K562 (cell line): ENCODE results near the gene ZNF500. TPM values are rescaled to one million over a fixed set of nuclear protein-coding genes. Genes with fewer than 3 reads are reported as not detected.

Experiments used
- ATAC-seq: fragments of 200-7000 bp; cut with Tn5 transposase; 3 replicates; pipeline ENCODE4 v1.9.1; 2020; ENCODE audit warnings: moderate library complexity
- BruUV-seq: library from RNA; stranded (reverse); fragments of 400-500 nt; replicated peaks from 2 replicates; lab custom pipeline; 2021; lab: Mats Ljungman, UMichigan
- CTCF ChIA-PET: fragments of 300-600 bp; formaldehyde crosslinking; extraction: SDS; loops from one replicate; lab custom pipeline; 2021; ENCODE audit warnings: low intra/inter-chr PET ratio; lab: Yijun Ruan, JAX
- POLR2A ChIA-PET: fragments of 300-600, 350-650 bp; sonication (Branson Sonifier 250); formaldehyde crosslinking; extraction: SDS; loops from one replicate; lab custom pipeline; 2021; ENCODE audit warnings: antibody characterized with exemption, inconsistent platforms; lab: Yijun Ruan, JAX
- DNase-seq, 4 experiments: peaks; one replicate each; pipeline versions ENCODE4 v3.0.0 to v3.0.0-alpha.2; 2011 to 2018; ENCODE audit warnings: low spot score in 3 of 4, mixed read lengths in 3 of 4; ENCODE audit errors: extremely low read depth in 1 of 4
- FAIRE-seq: peaks from 2 replicates; lab custom pipeline; 2011; peaks lifted over from hg19 to GRCh38; lab: Jason Lieb, UNC
- H2AFZ ChIP-seq: 2 replicates; pipeline ENCODE4 v1.6.0; 2011; ENCODE audit warnings: low read depth, low read length, control low read depth, inconsistent platforms
- H3K27ac ChIP-seq: fragments of 200-600 bp; 3 replicates; pipeline ENCODE4 v1.8.0; 2011; ENCODE audit warnings: low read depth, mild to moderate bottlenecking, control low read depth, inconsistent platforms, low read length, moderate library complexity, mixed read lengths; ENCODE audit errors: extremely low read depth
- H3K27me3 ChIP-seq, 2 experiments: fragments of 300-600 bp in 1 of 2; 2 replicates in 1 of 2; 3 replicates in 1 of 2; pipeline versions ENCODE4 v1.6.0 to v1.8.0; 2011; ENCODE audit warnings: inconsistent platforms in 2 of 2, low read length in 2 of 2, mild to moderate bottlenecking in 1 of 2, mixed read lengths in 1 of 2, moderate library complexity in 1 of 2; ENCODE audit not compliant: control insufficient read depth in 2 of 2, insufficient read depth in 2 of 2
- H3K36me3 ChIP-seq: fragments of 300-600 bp; 3 replicates; pipeline ENCODE4 v1.8.0; 2011; ENCODE audit warnings: mild to moderate bottlenecking, low read length, inconsistent platforms; ENCODE audit not compliant: control insufficient read depth, insufficient read depth
- H3K4me1 ChIP-seq, 2 experiments: fragments of 200-600 bp in 1 of 2; replicated peaks in 1 of 2; 2 replicates in 1 of 2; 3 replicates in 1 of 2; pipeline versions ENCODE4 v1.5.1 to v1.8.0; 2011; ENCODE audit warnings: inconsistent platforms in 2 of 2, low read length in 2 of 2, mild to moderate bottlenecking in 1 of 2, mixed read lengths in 1 of 2, moderate library complexity in 1 of 2; ENCODE audit not compliant: control insufficient read depth in 2 of 2, insufficient read depth in 2 of 2
- H3K4me2 ChIP-seq: 2 replicates; pipeline ENCODE4 v1.6.1; 2011; ENCODE audit warnings: low read length, control low read depth, inconsistent platforms, mixed read lengths; ENCODE audit not compliant: insufficient read depth
- H3K4me3 ChIP-seq: fragments of 200-600 bp; sonication (generic), shearing (Covaris generic); 2 replicates; pipeline ENCODE4 v1.5.1; 2016; ENCODE audit warnings: control low read depth, inconsistent platforms
- H3K79me2 ChIP-seq: fragments of 200-600 bp; 3 replicates; pipeline ENCODE4 v1.8.0; 2011; ENCODE audit warnings: low read length, inconsistent platforms; ENCODE audit not compliant: control insufficient read depth, insufficient read depth
- H3K9ac ChIP-seq, 2 experiments: 2 replicates each; pipeline versions ENCODE4 v1.6.0 to v1.6.1; 2011; ENCODE audit warnings: low read depth in 2 of 2, low read length in 2 of 2, control low read depth in 1 of 2, inconsistent platforms in 1 of 2, mild to moderate bottlenecking in 1 of 2, mixed read lengths in 1 of 2; ENCODE audit not compliant: insufficient read depth in 1 of 2
- H3K9me1 ChIP-seq: one replicate; pipeline ENCODE4 v1.6.0; 2011; ENCODE audit warnings: inconsistent platforms, mild to moderate bottlenecking, low read length, moderate library complexity; ENCODE audit not compliant: control insufficient read depth, insufficient read depth
- H3K9me3 ChIP-seq: replicated peaks from 2 replicates; pipeline ENCODE4 v1.5.1; 2011; ENCODE audit warnings: low read depth, low read length, inconsistent platforms; ENCODE audit not compliant: control insufficient read depth, insufficient read depth
- H4K20me1 ChIP-seq: replicated peaks from 2 replicates; pipeline ENCODE4 v1.6.1; 2011; ENCODE audit warnings: low read length, inconsistent platforms, mixed read lengths; ENCODE audit not compliant: control insufficient read depth, insufficient read depth
- ARID1B ChIP-seq: fragments of 450-650 bp; IDR thresholded peaks from 2 replicates; pipeline ENCODE4 v1.6.1; 2016; ENCODE audit warnings: antibody characterized with exemption, mild to moderate bottlenecking, inconsistent platforms
- CAMTA2 ChIP-seq: fragments of 250-450 bp; sonication (Bioruptor Pico); conservative IDR thresholded peaks from 2 replicates; pipeline ENCODE4 v1.5.1; 2022
- CBFA2T2 ChIP-seq: fragments of 450-650 bp; conservative IDR thresholded peaks from 2 replicates; pipeline ENCODE4 v1.6.1; 2017; ENCODE audit warnings: mild to moderate bottlenecking
- CBFA2T3 ChIP-seq: fragments of 450-650 bp; IDR thresholded peaks from 2 replicates; pipeline ENCODE4 v1.6.1; 2017
- NCOR1 ChIP-seq: fragments of 450-650 bp; IDR thresholded peaks from 2 replicates; pipeline ENCODE4 v1.6.1; 2016; ENCODE audit warnings: mild to moderate bottlenecking, moderate library complexity
- TAL1 ChIP-seq: fragments of 450-650 bp; IDR thresholded peaks from 2 replicates; pipeline ENCODE4 v1.6.1; 2016; ENCODE audit warnings: mild to moderate bottlenecking
- TCF3 ChIP-seq: sonication (generic); formaldehyde crosslinking; IDR thresholded peaks from 2 replicates; pipeline ENCODE4 v1.4.0; 2020; ENCODE audit warnings: mild to moderate bottlenecking, missing genetic modification reagents
- TFAP4 ChIP-seq: sonication (generic); formaldehyde crosslinking; IDR thresholded peaks from 2 replicates; pipeline ENCODE4 v1.8.0; 2022; ENCODE audit warnings: missing genetic modification reagents, mild to moderate bottlenecking, moderate library complexity, borderline replicate concordance
- UBTF ChIP-seq, 2 experiments: IDR thresholded peaks; 2 replicates each; pipeline ENCODE4 v1.6.1; 2012; ENCODE audit warnings: improper control_type of control experiment in 2 of 2, low read depth in 2 of 2, low read length in 2 of 2, borderline replicate concordance in 1 of 2
- ZNF354B ChIP-seq: fragments of 250-450 bp; sonication (Bioruptor Pico); IDR thresholded peaks from 2 replicates; pipeline ENCODE4 v1.4.0; 2020
- ZNF696 ChIP-seq: fragments of 250-450 bp; sonication (Bioruptor Pico); conservative IDR thresholded peaks from 2 replicates; pipeline ENCODE4 v1.4.0; 2020; ENCODE audit warnings: mild to moderate bottlenecking, moderate library complexity
- WGBS: fragments of 100-300 bp; shearing (Covaris generic); methylation state at CpG from one replicate; pipeline ENCODE4 v1.1.6; 2016; ENCODE audit warnings: low coverage, mixed read lengths; ENCODE audit not compliant: insufficient coverage; ENCODE audit errors: missing lambda C conversion rate; 5-methylcytosine and 5-hydroxymethylcytosine counted together
- in situ Hi-C: fragments of 300-500 bp; cut with MboI; formaldehyde crosslinking; loops from 4 replicates; pipeline ENCODE4 v1.15.0; 2018; ENCODE audit warnings: inconsistent platforms, mixed read lengths
- intact Hi-C: fragments of 100-400 bp; cut with micrococcal nuclease; formaldehyde crosslinking; loops from 2 replicates; pipeline ENCODE4 v1.14.2; 2022
- polyA plus RNA-seq, 8 experiments: library from polyadenylated mRNA; depleted of rRNA in 4 of 8; stranded (reverse) in 5 of 8; unstranded in 3 of 8; fragments of >200 nt; fragmentation: Nextera tagmentation in 2 of 8; fragmentation: Illumina TruSeq in 1 of 8; extraction: Ambion mirVana in 2 of 8; extraction: Trizol in 1 of 8; gene quantifications; 2 replicates each; pipeline versions ENCODE4 v1.2.1 to v1.2.3, GENCODE V29; 2011 to 2014; ENCODE audit warnings: inconsistent platforms in 1 of 8, missing spikeins in 1 of 8
- total RNA-seq, 7 experiments: library from RNA; depleted of rRNA in 6 of 7; stranded (reverse); fragments of >200 nt in 6 of 7; fragmentation: Illumina TruSeq in 2 of 7; extraction: Trizol in 2 of 7; gene quantifications; 2 replicates each; pipeline versions ENCODE4 v1.2.1 to v1.2.3, GENCODE V29; 2011 to 2021; ENCODE audit warnings: low replicate concordance in 1 of 7
- TF ChIP-seq, protein P1 (sequence below): sonication (generic); formaldehyde crosslinking; IDR thresholded peaks from 2 replicates; pipeline ENCODE4 v1.8.1; 2023; ENCODE audit warnings: mild to moderate bottlenecking, missing genetic modification reagents, moderate library complexity

The ZNF500 gene
- total and polyA plus RNA-seq, 9 of the 15 experiments (the other 6 are each of a cell fraction or from before 2014, with no cell fraction given) = 0.80 to 20.8 (median 5.3) TPM

GRCh38 chr16:4724661-4725270 is 42.2 kb downstream of the ZNF500 start:
- Histone ChIP-seq H3K27me3 (no peaks in the 10 kb centered on the region), H3K9ac (no peak overlapping the region), H3K9me3 (no peaks in the 10 kb centered on the region), H3K27ac (no peak overlapping the region), H3K4me3 (no peak overlapping the region), H3K4me1 (peaks cover 0 to 4% of the 10 kb centered on the region in 2 experiments; a peak in 2 of 5 replicates), H3K4me2 (no peak overlapping the region; the same call in 1 of the 2 replicates), H3K9me1 (no peaks in the 10 kb centered on the region), H3K36me3 (peaks cover 59% of the 10 kb centered on the region), H2AFZ (no peak overlapping the region), H4K20me1 (peaks cover 6% of the 10 kb centered on the region), H3K79me2 (no peaks in the 10 kb centered on the region)
- 55% methylated on average over 11 of the region's 11 CpGs for WGBS
- ChIA-PET POLR2A (interaction anchor here (1.0 to 2.1 kb wide), 2 partner anchors 9 to 10 kb away, joined by 4 to 8 read pairs; partner anchors contain the start of genes ANKS3 and DNAAF8), CTCF (no interaction called here)
- BruUV-seq = no TSS peak
- FAIRE-seq = peak; percentile 42
- TF ChIP-seq CBFA2T3 (peak; percentile 65), ARID1B (0 out of 2 replicates have a peak, but pooled peaks have one; percentile 7), UBTF (IDR thresholded peaks at IDR 0.05; ENCODE audit: borderline replicate concordance in 1 of 2, low read depth in 2 of 2, low read length in 2 of 2) (0 out of 4 replicates have a peak, but pooled peaks of 1 of the 2 experiments have one; percentile 35), TFAP4 (CRISPR knock-in tag) (peak; percentile 40; the same call in 1 of the 2 replicates), CAMTA2 (CRISPR knock-in tag) (no peak), CBFA2T2 (peak; percentile 38), ZNF354B (CRISPR knock-in tag) (no peak), NCOR1 (peak; percentile 45; the same call in 1 of the 2 replicates), TCF3 (CRISPR knock-in tag) (peak; percentile 78), ZNF696 (no peak), TAL1 (peak; percentile 45; the same call in 1 of the 2 replicates)
- TF ChIP-seq, protein P1, sequence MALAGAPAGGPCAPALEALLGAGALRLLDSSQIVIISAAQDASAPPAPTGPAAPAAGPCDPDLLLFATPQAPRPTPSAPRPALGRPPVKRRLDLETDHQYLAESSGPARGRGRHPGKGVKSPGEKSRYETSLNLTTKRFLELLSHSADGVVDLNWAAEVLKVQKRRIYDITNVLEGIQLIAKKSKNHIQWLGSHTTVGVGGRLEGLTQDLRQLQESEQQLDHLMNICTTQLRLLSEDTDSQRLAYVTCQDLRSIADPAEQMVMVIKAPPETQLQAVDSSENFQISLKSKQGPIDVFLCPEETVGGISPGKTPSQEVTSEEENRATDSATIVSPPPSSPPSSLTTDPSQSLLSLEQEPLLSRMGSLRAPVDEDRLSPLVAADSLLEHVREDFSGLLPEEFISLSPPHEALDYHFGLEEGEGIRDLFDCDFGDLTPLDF = no peak
- intact Hi-C loops (no loop called here), in situ Hi-C loops (no loop called here)
- peak in 1 of 4 experiments; percentile 38 for DNase-seq
- ATAC-seq = no peak
